GM12874 (cell line): ENCODE measurements around the gene C1QTNF8.

Experiments
- TF ChIP-seq, protein P1 (sequence below): IDR thresholded peaks from 2 replicates; pipeline ENCODE4 v1.5.1; 2011; ENCODE audit warnings: low read depth, mild to moderate bottlenecking, control low read depth, low read length, moderate library complexity; ENCODE audit not compliant: insufficient read depth

C1QTNF8 gene

DNA sequence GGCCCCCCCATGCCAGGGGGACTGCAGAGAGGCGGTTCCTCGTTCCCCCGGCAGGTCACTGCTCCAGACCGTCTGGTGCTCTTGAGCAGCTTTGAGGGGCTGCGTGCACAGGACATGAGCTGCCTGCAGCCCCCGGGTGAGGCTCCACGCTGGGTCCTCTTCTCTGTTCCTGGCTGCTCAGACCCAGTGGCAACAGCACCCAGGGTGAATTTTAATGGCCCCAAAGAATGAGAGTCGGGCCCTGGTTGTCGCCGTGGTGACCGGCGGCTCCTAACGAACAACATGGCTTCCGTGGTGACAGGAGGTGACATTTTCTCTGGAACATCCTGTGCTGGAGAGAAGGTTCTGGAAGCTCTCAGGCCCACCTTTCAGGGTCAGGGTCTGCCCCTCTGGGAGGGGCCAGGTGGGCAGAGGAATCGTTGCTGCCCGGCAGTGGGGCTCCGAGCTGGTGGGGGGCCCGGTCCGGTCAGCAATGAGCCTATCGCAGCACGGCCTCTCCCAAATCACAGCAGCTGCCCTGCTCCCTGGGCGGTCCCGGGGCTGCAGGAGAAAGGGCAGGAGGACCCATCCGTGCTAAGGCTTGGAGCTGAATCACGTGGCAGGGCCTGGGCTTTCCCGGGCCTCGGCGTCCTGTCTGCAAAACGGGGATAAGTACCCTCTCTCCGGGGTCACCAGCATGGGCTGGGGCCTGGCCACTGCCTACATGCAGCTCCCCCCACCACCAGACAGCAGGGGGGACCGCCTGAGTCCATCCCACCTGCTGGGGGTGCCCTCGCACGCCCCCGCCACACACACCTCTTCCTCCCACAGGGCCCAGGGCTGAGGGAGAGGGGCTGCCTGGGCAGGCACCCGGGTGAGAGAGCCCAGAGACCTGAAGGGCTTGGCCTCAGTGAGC is 3.4 kb upstream of the C1QTNF8 start:
- TF ChIP-seq, protein P1, sequence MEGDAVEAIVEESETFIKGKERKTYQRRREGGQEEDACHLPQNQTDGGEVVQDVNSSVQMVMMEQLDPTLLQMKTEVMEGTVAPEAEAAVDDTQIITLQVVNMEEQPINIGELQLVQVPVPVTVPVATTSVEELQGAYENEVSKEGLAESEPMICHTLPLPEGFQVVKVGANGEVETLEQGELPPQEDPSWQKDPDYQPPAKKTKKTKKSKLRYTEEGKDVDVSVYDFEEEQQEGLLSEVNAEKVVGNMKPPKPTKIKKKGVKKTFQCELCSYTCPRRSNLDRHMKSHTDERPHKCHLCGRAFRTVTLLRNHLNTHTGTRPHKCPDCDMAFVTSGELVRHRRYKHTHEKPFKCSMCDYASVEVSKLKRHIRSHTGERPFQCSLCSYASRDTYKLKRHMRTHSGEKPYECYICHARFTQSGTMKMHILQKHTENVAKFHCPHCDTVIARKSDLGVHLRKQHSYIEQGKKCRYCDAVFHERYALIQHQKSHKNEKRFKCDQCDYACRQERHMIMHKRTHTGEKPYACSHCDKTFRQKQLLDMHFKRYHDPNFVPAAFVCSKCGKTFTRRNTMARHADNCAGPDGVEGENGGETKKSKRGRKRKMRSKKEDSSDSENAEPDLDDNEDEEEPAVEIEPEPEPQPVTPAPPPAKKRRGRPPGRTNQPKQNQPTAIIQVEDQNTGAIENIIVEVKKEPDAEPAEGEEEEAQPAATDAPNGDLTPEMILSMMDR: no peak

DNA sequence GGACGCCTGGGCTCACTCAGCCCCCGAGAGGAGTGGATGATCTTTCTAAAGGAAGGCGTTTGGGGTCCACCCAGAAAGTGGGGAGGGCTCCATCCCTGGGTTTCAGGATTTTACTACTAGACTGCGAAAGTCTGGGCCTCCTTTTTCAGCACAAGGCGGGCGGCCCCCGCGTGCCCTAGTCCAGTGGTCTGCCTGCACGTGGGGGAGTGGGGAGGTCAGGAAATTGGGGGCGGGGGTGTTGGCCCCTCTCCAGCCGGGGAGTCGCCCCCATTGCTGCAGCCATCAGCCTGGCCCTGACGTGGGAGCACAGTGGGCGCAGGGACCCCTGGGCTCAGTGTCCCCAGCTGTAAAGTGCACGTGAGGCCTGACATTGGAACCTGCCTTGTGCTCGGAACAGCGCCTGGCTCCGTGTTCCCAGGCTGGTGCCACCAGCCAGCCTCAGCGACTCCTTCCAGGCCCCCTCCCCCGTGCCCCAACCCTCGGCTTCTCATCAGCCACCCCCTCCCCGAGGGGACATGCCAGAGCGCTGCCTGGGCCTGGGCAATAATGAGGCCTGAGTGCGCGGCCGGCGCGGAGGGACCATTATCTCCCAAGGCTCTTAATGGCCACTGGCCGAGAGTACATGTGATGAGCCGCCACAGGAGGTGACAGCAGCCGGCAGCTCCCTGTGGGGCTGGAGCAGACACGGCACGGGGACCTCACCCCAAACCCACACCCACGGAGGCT is 2.4 kb upstream of the C1QTNF8 start:
- TF ChIP-seq, protein P1: no peak

DNA sequence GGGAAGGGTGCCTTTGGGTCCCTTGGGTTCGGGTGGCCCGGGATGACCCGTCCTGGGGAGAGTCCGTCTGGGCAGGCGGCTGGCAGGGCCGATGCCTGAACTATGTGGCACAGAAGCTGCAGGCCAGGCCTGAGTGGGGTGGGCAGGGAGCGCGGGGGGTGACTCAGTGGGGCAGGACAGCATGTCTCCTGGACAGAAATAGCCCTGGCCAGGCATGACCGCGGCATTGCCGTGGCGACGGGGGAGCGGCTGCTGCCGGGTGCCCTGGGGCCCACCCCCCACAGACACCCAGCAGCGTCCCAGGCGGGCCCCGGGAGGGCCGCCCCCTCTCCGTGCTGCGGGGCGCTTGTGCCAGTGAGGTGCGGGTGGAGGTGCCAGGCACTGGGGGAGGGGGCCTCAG is 1.8 kb upstream of the C1QTNF8 start:
- TF ChIP-seq, protein P1: no peak

DNA sequence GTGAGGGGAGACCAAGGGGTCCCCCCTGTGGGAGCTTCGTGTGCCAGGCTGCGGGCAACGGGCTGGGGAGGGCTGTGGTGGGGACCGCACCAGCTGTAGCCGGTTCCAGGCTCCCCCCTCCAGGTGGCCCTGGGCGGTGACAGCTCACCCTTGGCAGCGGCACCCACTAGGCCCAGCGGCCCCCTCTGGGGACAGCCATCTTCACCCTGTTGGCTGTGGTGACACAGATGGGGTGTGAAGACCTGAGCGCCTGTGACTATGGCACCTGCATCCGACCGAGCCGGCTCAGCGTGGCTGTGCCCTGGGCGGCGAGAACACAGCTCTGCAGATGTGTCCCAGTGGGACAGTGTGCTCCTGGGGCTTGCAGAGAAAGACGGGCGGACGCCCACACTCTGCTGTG is 1.1 kb upstream of the C1QTNF8 start:
- TF ChIP-seq, protein P1: no peak

DNA sequence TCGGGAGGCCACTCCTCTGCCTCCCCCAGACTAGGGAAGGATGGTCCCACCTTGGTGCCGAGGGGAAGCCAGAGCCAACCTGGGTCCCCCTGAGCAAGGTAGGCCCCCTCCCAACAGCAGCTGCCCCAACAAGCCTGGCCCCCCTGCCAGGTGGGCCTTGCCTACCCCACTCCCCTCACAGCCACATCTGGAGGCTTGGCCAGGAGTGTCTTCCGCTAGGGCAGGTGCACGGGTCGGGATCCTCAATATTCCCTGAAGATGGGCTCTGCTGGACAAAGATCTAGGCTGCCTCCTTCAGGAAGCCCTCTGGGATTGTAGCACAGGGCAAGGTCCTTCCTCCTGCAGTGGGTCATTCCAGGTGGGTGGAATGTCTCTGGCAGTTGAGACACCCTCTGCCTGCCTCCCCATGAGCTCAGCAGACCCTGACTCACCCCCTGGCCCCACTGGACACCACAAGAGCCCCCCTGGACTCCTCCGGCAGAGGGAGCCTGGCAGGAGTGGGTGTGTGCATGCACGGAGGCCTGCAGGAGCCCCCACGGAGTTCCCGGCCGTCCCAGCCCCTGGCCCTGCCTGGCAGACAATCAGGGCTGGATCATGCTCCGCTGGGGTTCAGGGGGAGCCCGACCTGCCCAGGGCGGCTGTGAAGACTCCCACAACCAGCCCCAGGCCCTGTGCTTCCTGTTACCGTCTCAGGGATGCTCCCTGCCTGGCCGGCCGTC is 435 bp downstream of the C1QTNF8 start:
- TF ChIP-seq, protein P1: no peak

DNA sequence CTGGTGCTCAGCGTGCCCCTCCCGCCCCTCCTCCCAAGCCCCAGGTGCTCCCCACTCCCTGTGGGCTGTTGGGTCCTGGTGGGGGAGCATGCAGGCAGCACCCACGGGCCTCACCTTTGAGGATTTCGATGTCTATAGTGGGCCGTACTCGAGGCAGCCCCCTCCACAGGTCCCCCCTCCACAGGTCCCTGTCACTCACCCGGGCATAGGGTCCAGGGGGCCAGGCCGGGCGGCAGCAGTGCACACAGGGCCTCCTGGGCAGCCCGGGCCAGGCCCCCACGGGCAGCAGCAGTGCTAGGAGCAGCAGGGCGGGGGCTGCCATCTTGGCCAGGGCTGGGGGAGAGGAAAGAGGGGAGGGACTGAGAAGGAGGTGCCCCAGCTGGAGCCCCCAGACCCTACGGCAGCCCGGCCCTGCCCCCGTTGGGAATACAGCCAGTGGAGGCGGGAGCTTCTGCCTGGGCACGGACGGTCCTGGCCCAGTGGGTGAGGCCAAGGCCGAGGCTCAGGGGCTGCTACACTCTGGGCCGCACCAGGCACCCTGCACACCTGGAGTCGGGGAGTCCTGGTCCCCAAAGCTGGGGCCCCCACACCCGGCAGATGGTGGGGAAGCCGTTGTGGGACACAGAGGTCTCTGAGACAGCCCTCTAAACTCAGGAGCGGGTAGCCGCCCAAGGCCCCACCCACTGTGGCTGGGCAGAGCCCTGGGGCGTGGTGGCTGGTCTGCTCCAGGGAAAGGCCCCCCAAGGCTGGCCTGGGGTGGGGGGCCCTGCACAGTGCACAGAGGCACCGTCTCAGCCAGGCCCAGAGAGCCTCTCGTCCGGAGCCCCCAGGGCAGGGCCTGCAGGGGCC is 1.2 kb downstream of the C1QTNF8 start:
- TF ChIP-seq, protein P1: no peak

DNA sequence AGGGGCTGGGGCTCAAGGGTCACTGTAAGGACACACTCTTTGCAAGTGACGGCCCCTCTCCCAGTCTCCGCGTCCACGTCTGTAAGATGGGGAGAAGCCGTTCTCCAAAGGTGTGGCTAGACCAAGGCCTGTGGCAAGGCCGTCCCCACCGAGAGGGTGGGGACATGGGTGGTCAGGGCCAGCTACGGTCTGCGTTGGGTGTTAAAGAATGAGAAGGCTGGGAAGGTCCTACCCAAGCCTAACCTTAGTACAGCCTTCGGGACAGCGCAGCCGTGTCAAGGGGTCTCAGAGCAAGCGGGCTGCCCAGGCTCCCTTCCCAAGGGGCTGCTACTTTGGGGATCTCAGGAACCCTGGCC is 1.9 kb downstream of the C1QTNF8 start:
- TF ChIP-seq, protein P1: no peak
